Esophagus squamous epithelium (tissue), 5 donors: ENCODE results near the gene FOXP1. TPM values are rescaled to one million over a fixed set of nuclear protein-coding genes. Genes with fewer than 3 reads are reported as not detected.
A peak's percentile ranks its signal among the peaks of the same experiment; 100 is the strongest.

Experiments
- DNase-seq: peaks from one replicate; lab custom pipeline; 2025; lab: John Stamatoyannopoulos, UW
- H3K27ac ChIP-seq, 4 donors: fragments of 200-600 bp; sonication (generic); one replicate each; pipeline ENCODE4 v1.5.1; 2016 to 2019; ENCODE audit warnings: mild to moderate bottlenecking in 1 of 4
- H3K27me3 ChIP-seq, 4 donors: fragments of 200-600 bp; sonication (generic); 1 replicate in 3 of 4; 2 replicates in 1 of 4; pipeline versions ENCODE4 v1.5.1 to v1.6.0; 2017 to 2021; ENCODE audit warnings: antibody characterized with exemption in 1 of 4
- H3K36me3 ChIP-seq, 3 donors: fragments of 200-600 bp; sonication (generic); one replicate each; pipeline ENCODE4 v1.5.1; 2016 to 2019
- H3K4me1 ChIP-seq, 3 donors: fragments of 200-600 bp; sonication (generic); one replicate each; pipeline ENCODE4 v1.5.1; 2017 to 2019
- H3K4me3 ChIP-seq, 4 donors: fragments of 200-600 bp; sonication (generic); 1 replicate in 3 of 4; 2 replicates in 1 of 4; pipeline ENCODE4 v1.5.1; 2016 to 2019; ENCODE audit warnings: mild to moderate bottlenecking in 2 of 4, moderate library complexity in 1 of 4
- H3K9me3 ChIP-seq, 3 donors: fragments of 200-600 bp; sonication (generic); one replicate each; pipeline ENCODE4 v1.5.1; 2016 to 2019
- CTCF ChIP-seq, 6 experiments: fragments of 450-650 bp in 4 of 6; fragments of 200-600 bp in 2 of 6; sonication (generic) in 2 of 6; IDR thresholded peaks; one replicate each; pipeline ENCODE4 v1.5.1; 2016 to 2019; ENCODE audit warnings: antibody characterized with exemption in 6 of 6, mild to moderate bottlenecking in 4 of 6, moderate library complexity in 4 of 6
- POLR2A ChIP-seq, 4 donors: fragments of 450-650 bp; IDR thresholded peaks; one replicate each; pipeline ENCODE4 v1.6.1; 2017; ENCODE audit warnings: antibody characterized with exemption in 4 of 4, mild to moderate bottlenecking in 4 of 4, moderate library complexity in 3 of 4
- WGBS, 2 donors: methylation state at CpG; one replicate each; pipeline ENCODE4 v1.1.5; 2018; 5-methylcytosine and 5-hydroxymethylcytosine counted together
- intact Hi-C: fragments of 100-400 bp; cut with DNase I; formaldehyde crosslinking; loops from one replicate; pipeline ENCODE4 v1.15.0; 2022
- total RNA-seq, 4 donors: library from RNA; depleted of rRNA; stranded (reverse); fragments of >200 nt; gene quantifications; one replicate each; pipeline ENCODE4 v1.1.0, GENCODE V29; 2016
- donor health status: DM: yes; HTN: yes; CAD: no.

Gene FOXP1
- total RNA-seq, 4 donors from 2014 or later, result 49.1 to 124 (median 61.1) TPM

DNA sequence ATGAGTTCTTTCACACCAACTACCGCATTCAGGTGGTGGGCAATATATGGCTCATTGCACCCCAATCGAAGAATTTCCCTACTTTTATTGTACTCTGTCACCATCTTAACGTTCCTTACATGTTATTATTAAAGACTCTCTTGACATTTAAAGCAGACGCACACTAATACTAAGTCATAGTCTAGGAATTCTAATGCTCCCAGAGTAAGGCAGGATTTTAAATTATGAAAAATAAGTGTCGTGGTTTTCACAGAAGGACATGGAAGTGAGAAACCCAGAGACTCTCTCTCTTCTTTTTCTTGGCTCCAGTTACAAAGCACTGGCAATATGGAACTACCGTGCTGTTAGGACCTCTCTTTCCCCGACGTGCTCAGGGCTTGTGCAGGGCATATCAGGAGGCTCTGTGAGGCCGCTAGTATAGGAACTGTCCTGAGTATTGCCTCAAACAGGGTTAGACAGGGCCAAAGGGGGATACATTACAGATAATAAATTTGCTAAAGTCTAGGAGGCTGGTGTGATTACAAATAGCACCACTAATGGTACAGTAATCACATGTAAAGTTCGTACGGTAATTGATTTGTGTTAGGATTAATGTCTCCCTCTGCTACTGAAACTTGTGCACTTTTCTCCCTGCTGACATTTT is 590.8 kb downstream of the FOXP1 start:
- Histone ChIP-seq H3K27me3 (no peaks in the 10 kb centered on the region), H3K27ac (peak overlapping the region; percentile 39 to 94 (median 70)), H3K36me3 (peaks cover 0 to 57% (median 0%) of the 10 kb centered on the region in 3 donors), H3K4me1 (peaks cover 0 to 40% (median 7%) of the 10 kb centered on the region in 3 donors), H3K9me3 (no peaks in the 10 kb centered on the region), H3K4me3 (no peak overlapping the region)
- WGBS, 2 donors, result 81 to 85% methylated on average over 11 of the region's 11 CpGs
- no peak for DNase-seq
- intact Hi-C loops, result no loop called here
- no peak for TF ChIP-seq CTCF (IDR thresholded peaks at IDR 0.05)
- TF ChIP-seq POLR2A (IDR thresholded peaks at IDR 0.05), result no peak

- Histone ChIP-seq H3K4me1 (peaks cover 0 to 40% (median 7%) of the 10 kb centered on the region in 3 donors), H3K9me3 (no peaks in the 10 kb centered on the region), H3K4me3 (no peak overlapping the region), H3K27ac (peak overlapping the region; percentile 2 to 94 (median 70)), H3K36me3 (peaks cover 0 to 57% (median 0%) of the 10 kb centered on the region in 3 donors), H3K27me3 (no peaks in the 10 kb centered on the region)
- TF ChIP-seq CTCF (IDR thresholded peaks at IDR 0.05) (no peak), POLR2A (IDR thresholded peaks at IDR 0.05) (no peak)
- DNase-seq, result no peak
- 84 to 85% methylated on average over 5 of the region's 5 CpGs for WGBS, 2 donors
- intact Hi-C loops, result no loop called here
These were observed 591.4 kb downstream of the FOXP1 start for GRCh38 chr3:70992131-70992530.

GRCh38 chr3:70990723-70991122 is 592.8 kb downstream of the FOXP1 start:
- peaks cover 0 to 48% (median 7%) of the 10 kb centered on the region in 3 donors for H3K4me1 ChIP-seq
- 54 to 68% methylated on average over 5 of the region's 5 CpGs for WGBS, 2 donors
- H3K4me3 ChIP-seq, result no peak overlapping the region
- H3K9me3 ChIP-seq, result no peaks in the 10 kb centered on the region
- TF ChIP-seq POLR2A (IDR thresholded peaks at IDR 0.05) (no peak), CTCF (IDR thresholded peaks at IDR 0.05) (no peak)
- no peaks in the 10 kb centered on the region for H3K27me3 ChIP-seq
- DNase-seq, result no peak
- H3K36me3 ChIP-seq, result peaks cover 0 to 57% (median 0%) of the 10 kb centered on the region in 3 donors
- intact Hi-C loops, result no loop called here
- peak overlapping the region; percentile 14 to 94 (median 78) for H3K27ac ChIP-seq

DNA sequence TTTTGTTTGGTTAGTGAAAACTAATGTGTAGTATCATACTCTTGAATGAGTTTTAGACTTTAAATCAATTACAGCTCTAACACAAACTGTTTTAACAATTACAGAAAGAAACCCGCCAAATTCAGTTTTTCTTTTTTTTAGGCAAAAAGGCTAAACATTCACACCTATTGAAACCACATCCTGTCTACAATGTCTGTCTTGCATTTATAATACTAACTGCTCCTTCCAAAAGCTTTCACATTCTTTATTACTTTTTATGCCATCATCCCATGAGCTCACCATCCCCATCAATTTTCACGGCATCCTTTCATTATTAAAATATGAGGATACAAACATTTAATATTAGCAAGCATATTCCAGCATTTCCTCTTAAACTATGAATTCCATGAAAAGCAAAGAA is 593.3 kb downstream of the FOXP1 start:
- Histone ChIP-seq H3K27ac (peak overlapping the region; percentile 20 to 94 (median 78)), H3K27me3 (no peaks in the 10 kb centered on the region), H3K36me3 (peaks cover 0 to 57% (median 0%) of the 10 kb centered on the region in 3 donors), H3K4me3 (no peak overlapping the region), H3K9me3 (no peaks in the 10 kb centered on the region), H3K4me1 (peaks cover 0 to 53% (median 7%) of the 10 kb centered on the region in 3 donors)
- TF ChIP-seq CTCF (IDR thresholded peaks at IDR 0.05) (no peak), POLR2A (IDR thresholded peaks at IDR 0.05) (no peak)
- 84 to 93% methylated on average over 2 of the region's 2 CpGs for WGBS, 2 donors
- intact Hi-C loops, result no loop called here
- DNase-seq, result no peak

GRCh38 chr3:70989174-70989573 is 594.4 kb downstream of the FOXP1 start:
- Histone ChIP-seq H3K4me3 (no peak overlapping the region), H3K9me3 (no peaks in the 10 kb centered on the region), H3K4me1 (peaks cover 0 to 63% (median 13%) of the 10 kb centered on the region in 3 donors), H3K27me3 (no peaks in the 10 kb centered on the region), H3K36me3 (peaks cover 0 to 64% (median 0%) of the 10 kb centered on the region in 3 donors), H3K27ac (peak overlapping the region; percentile 20 to 94 (median 78))
- WGBS, 2 donors, result 40 to 53% methylated on average over 3 of the region's 3 CpGs
- DNase-seq, result no peak
- TF ChIP-seq POLR2A (IDR thresholded peaks at IDR 0.05) (no peak), CTCF (IDR thresholded peaks at IDR 0.05) (peak in 1 of 6 experiments; percentile 17)
- intact Hi-C loops, result no loop called here
